NCI-H748 treated with DMSO at 0.1 percent for 48 hours (cell line): Measurements from ENCODE around the gene ZBTB16.

ENCODE experiments used
- DNase-seq: peaks from one replicate; lab custom pipeline; 2025; lab: John Stamatoyannopoulos, UW

The ZBTB16 gene

DNA sequence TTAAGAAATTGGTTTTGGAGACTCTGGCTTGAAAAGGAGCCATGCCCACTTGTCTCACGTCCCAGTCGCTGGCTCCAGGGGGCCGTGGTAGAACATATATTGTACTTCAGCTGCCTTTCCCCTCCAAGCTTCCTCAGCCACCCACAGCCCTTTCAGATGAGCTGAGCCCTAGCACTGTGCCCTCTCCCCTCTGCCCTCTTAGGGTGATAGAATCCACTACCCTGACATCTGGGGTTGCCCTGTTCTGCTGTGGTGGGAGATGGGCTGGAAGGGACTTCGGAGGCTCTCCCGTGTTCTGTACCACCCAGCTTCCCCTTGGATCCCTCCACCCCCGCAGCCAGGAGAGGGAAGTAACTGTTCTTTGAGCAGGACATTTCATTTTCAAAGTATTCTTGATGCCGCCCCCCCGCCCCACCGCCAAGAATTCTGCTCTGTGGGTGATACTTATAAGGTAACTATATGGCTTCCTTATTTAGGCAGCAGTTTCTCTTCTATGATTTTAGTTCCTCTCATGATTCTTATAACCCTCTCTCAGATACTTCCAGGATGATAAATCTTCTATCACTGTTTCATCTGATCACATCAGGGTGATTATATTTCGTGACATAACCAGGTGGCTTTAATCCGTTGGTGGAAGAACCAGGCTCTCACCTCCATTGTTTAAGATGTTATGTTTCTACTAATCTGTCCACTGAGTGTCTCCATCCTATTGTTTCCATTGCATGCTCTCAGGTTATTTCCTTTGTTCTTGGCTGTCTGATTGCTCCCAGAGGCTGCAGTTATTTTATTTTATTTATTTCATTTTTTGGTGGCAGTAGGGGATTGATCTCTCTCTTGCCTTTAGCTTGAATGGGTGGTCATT, 24.1 kb downstream of the ZBTB16 start:
- no peak for DNase-seq

DNA sequence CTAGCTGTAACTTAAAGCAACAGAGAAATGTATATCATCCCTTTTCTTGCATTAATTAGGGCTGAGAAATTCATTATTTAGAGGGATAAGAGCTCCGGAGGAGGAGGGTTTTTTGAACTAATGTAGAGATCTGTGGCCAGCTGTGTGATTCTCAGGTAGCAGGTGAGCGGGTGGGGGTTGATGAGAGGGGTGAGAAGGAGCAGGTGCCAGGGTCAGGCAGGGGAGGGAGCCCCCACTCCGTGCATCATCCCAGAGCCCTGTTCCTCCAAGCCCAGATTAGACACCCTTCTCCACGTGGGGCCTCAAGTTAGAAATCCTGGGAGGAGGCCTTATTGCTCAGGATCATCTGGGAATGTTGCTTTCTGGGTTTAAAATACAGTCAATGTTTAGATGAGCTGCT, 24.9 kb downstream of the ZBTB16 start:
- no peak for DNase-seq

DNA sequence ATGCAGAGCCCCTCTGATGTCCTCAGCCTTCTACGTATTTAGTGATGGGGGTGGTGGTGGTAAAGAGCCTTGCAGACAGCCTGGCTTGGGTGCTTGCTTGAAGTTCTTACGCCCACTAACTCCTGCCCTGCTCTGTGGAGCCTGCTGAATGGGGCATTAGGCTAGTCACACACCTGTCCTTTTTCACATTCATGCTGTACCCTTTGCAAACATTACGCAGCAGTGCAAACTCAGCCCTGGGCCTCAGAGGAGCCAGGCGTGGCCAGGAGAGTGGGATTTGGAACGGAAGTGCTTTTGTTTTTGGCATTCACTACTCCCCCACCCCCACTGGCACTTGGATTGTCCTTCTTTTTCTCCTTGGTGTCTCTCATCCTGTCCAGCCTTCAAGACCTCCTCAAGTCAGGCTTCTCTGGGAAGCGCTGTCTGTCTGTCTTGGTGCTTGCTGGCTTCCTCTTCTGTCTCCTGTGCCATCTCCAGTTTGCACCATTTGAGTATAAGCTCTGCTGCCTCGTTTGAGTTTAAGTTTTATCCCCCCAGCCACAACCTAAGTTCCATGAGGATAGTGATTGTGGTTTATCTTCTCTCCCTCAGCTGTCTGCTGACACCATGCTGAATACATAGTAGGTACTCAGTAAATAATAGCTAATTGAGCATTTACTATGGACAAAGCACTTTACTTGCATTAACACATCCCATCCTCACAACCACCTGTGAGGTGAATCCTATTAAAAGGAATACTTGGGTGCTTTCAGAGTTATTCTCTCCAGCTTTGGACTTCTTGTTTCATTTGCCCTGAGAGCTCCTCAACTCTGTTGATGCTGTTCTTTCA, 26.7 kb downstream of the ZBTB16 start:
- peak; percentile 77 for DNase-seq

DNA sequence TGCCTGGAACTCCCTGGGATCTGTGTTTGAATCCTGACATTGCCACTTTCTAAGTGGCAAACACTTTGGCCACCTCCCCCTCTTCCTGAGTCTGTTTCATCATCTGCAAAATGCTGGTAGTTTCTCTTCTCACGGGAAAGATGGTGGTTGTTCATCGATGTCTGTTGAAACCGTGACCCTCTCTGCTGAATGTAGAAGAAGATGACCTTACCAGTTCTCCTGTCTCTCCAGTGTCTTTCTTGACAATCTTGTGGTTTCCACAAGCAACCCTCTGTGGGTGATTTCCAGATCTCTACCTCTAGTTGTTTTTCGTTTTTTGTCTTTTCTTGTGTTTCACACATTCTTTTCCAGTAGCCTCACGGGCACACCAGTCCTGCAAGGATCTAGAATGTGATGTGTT, 27.5 kb downstream of the ZBTB16 start:
- no peak for DNase-seq

DNA sequence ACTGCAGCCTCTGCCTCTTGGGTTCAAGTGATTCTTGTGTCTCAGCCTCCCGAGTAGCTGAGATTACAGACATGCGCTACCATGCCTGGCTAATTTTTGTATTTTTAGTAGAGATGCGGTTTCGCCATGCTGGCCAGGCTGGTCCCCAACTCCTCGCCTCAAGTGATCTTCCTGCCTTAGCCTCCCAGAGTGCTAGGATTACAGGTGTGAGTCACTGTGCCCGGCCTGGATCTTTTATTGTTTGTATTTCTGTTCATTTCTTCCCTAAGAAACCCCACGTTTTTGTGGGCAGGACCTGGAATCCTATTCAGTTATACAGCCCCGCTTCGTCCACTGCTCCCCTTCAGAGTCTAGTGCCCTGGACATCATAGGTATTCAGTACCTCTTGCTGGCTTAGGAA, 28.7 kb downstream of the ZBTB16 start:
- no peak for DNase-seq

DNA sequence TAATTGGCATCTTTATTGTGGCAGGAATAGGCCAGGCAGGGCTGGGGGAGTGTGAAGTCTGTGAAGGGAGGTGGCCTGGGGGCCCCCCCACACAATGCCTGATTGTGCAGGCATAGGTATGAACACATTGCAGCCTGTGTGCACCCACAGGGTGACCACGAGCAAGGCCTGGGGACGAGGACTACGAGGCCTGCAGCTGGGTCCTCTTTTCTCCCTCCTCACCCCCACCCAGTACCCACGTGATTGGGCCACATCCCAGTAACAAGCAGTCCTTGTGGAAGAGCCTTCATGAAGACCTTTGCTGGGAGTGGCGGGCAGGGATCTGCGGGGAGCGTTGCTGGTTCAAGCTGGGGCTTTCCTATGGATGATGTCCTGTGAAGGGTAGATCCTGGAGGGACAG, 29.3 kb downstream of the ZBTB16 start:
- DNase-seq = no peak

DNA sequence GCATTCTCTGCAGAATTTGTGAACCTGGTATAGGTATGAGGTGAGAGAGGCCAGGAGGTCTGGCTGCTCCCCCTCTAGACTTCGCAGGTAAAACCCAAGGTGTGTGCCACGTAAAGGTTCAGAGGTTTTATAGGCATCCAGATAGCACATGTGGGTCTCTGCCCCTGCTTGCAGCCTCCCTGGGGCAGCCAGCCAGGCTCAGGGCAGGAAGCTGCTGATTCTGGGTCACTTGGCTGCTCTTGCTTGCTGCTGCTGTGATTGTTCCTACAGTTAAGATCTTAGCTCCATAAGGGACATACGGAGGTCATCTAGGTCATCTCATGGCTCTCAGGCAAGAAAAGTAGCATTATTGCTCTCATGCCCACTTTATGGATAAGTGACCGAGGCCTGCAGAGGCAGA, 30.2 kb downstream of the ZBTB16 start:
- DNase-seq = no peak

DNA sequence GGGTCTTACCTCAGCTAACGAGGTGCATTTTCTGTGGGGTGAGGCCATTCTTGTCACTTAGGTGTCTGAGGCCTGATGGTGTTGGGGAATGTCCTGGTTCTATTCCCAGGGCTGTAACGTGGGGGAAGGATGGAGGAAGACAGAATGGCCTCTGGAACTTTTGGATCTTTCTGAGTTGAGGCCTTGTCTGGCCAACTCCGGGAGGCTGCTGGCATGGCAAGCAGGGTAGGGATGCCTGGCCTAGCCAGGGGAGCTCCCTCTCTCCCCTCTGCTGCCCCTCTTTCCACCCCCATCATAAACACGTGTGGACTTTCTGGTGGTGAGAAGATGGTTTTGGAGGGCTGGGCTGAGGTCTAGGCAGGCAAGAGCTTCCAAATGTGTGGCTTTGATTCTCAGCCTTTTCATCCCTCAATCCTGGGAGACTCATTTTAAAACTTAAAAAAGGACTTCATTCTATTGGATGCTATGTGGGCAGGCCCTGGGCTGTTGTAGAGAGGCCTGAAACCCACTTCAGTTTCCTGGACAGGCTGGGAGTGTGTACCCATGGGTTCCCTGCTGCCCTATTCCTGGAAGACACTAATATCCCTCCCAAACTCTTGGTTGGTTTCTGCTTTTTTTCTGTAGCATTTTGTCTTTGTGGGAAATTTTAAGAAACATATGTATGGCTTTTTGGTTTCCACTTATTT, 30.9 kb downstream of the ZBTB16 start:
- DNase-seq = no peak

DNA sequence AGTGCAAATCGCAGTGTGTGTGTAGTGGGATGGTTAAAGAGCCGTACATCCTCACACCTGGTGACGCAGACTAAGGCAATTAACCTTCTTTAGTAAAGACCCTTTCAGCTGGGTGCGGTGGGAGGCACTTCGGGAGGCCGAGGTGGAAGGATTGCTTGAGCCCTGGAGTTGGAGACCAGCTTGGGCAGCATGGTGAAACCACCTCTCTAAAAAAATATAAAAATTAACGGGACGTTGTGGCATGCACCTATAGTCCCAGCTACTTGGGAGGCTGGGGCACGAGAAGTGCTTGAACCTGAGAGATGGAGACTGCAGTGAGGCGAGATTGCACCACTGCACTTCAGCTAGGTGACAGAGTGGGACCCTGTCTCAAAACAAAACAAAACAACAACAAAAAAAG, 31.5 kb downstream of the ZBTB16 start:
- no peak for DNase-seq

DNA sequence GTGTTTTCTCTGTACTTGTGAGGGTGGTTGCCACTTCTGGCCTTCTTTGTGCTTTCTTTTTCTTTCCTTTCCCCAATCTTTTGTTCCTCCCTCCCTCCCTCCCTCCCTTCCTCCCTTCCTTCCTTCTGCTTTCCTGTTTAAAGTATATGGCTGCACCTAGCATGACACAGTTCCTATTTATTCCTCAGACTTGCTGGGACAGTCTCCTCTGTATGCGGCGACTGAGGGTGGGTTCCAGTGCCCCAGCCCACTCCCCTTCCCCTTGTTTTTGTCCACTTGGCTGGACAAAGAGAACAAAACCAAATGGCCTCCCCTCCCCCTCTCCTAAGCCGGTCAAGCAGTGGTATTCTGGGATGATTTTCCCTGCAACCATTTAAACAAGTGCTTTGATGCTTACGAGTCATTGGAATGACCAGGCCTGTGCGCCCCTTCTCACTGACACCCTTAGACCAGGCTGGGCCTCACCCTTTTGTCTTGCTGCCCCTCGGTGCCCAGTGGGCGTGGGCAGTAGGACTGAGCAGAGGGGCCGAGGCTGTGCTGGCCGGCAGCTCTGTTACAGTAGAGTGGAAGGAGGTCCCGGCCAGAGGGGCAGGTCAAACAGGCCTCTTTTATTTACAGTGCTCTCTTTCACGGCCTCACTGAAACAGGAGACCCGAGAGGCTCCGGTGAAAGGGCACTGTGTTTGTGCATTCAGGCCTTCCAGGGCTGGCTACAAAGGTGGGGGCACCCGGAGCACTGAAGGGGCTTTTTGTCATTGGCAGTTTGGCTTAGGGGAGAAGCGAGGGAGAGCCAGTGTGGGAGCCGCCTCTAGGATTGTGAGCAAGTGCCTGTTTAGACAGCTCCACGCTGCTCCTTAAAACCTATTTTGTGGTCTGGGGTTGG, 32.2 kb downstream of the ZBTB16 start:
- DNase-seq = no peak

DNA sequence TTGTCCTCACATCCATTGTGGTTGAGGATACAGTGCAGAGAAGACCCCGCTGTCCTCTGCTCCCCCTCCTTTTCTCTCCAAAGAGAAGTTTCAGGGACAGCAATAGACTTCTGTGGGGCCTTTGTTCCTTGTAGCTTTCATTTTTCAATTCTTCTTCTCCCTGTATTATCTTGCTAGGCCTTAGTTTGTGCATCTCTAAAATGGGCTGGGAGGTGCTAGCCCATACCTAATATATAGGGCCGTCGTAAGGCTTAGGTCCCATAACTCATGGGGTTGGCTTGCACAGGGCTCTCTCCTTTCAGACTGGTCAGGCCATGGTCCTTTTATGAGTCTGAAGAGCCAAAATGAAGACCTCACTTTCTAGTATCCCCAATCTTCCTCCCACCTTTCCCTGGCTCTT, 33.0 kb downstream of the ZBTB16 start:
- no peak for DNase-seq

DNA sequence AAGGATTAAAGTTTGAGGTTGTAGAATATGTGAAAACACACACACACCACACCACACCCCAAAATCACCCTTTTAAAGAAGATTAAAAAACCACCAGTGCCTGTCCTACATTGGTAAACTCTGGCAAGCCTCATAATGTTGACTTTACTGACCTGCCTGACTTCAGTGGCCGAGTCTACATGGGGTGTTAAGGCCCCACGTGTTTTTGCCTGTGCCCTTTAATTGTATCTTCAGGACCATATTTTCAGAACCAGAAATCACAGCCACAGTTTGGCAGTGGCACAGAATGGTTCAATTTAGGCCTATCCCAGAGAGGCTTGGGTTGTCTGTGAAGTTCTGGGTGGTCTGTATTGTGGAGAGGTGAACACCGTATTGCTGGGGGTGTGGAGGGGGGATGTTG, 33.4 kb downstream of the ZBTB16 start:
- DNase-seq = no peak

DNA sequence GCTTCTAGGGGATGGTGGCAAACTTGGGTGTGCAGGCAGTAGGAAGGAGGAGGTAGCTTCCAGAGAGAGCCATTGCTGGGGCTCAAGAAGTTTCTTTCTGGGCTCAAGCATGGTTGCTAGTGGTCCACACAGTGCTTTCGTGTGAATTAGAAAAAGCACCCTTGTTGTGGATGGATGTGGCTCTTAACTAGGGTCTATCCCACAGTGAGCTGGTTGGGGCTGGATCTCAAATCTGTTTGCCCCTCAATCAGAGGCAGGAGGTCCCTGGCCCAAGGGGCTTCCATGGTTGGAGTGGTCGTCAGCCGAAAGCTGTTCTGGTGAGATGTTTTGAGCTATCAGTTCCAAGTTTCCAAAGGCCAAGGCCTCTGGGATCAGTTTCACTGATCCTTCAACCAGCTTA, 35.0 kb downstream of the ZBTB16 start:
- DNase-seq = no peak

DNA sequence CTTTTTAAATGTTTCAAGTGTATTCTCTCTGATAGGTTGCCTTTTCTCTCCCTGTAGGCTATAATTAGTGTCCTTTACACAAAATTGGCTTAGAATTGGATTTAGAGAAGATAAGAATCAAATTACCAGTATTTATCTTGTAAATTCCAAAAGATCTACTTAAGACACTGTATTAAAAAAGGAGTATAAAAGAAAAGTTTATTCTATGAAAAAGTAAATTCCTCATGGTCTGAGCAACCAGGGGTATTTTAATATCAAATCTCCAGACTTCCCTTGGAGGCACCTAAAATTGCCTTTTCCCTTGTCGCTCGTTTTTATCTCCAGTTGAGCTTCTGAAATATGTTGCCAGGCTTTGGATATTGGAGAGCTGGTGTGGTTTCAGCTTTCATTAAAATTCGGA, 36.4 kb downstream of the ZBTB16 start:
- no peak for DNase-seq

DNA sequence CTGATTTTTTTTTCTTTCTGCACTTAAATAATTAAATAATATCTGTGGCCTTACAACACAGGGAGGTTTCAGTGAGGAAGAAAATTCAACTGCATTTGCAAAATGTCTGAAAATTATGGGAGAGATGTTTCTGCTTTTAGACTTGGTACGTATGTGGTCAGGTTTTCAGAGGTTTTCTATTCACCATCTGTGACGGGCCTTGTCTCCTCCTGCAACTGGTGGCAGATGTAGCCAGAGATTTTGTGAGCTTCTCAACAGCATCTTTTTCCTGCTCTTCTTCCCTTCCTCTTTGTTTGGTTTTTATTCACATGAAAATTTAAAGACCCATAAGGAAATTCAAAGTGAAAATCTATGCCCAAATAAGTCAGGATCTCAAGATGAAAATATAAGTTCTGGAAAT, 38.3 kb downstream of the ZBTB16 start:
- no peak for DNase-seq

DNA sequence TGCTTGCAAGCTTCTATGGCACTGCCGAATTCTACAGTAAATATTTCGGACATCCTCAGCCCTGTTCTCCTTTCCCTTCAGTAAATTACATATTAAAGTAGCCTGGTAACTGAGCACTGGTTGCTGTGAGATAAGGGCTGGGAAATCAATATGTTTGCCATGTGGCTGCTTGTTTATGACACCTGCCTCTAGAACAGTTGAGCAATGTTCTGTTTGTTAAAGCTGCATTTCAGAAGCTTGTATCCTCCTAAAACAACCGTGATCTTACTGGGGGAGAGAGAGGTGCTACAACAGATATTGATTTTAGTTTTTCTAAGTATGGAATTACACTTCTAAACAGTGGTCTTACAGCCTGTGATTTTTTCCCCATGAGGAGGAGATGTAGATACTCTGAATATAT, 39.4 kb downstream of the ZBTB16 start:
- DNase-seq = no peak

DNA sequence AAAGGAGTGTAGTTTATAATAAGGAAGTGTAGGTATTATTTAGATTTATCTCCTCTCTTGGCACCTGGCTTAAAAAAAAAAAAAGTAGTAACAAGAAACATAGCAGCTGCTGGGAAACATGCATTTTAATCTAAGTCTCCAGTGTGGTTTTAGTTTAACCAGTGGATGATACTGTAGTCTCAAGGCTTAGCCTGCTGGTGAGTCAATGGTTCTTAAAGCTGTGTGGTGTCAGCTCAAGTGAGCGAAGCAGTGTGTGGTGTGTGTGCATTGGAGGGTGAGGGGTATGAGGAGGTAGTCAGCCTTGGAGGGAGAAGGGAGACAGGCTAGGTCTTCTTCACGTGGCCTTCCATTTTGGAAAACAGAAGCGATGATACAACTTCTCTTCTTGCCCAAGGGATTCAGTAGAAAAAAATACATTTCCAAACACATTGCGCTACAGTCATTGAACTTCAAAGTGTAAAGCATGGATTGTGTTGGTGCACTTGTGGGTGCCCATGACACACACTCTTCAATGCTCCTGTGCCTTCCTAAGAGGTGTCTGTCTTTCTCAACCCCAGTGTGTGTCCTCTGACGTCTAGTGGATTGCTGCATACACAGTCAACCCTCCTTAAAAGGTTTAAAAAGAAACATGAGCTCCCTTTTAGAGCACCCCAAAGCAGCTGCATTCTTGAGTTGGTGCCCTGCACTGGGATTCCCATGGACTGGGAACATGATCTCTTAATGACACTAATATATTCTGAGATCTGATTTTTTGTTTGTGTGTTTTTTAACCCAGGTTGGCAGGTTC, 40.1 kb downstream of the ZBTB16 start:
- DNase-seq = no peak

DNA sequence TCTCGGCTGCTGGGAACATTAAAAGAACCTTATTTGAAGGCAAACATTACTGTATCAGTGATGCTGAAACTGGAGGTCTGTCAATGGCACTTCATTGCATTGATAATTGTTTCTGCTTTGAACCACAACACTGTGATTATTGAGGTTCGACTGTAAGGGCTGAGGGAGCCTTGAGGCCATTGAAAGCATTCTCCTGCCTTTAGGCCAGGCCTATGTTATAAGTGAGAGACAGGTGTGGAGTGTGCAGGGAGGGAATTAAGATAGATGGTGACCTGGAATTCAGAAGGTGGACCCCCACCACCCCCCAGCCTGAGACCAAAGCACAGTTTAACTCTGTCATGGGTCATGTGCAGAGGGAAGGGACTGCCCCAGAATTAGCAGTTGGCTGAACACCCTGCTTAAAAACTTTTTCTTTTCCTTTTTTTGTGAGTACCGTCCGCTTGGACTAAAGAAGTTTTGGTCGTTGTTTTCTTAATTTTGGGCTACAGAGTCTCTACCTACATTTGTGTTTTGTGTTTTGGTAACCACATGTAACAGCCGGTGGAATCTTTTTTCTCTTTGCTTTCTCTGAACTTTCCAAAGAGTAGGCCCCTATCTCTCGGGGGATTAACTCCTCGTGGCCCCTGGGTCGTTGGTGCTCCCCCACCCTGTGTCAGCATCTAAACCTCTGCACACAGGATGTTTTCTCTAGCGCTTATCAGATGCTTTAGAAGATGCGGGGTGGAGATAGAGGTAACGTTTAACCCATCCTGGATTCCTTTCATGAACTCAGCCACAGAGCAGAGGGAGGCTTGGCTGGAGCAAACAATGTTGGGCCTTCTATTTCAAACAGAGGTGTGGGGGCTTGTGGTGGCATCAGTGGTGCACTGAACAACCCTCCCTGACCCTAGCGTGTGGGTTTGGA, 43.7 kb downstream of the ZBTB16 start:
- DNase-seq = no peak

DNA sequence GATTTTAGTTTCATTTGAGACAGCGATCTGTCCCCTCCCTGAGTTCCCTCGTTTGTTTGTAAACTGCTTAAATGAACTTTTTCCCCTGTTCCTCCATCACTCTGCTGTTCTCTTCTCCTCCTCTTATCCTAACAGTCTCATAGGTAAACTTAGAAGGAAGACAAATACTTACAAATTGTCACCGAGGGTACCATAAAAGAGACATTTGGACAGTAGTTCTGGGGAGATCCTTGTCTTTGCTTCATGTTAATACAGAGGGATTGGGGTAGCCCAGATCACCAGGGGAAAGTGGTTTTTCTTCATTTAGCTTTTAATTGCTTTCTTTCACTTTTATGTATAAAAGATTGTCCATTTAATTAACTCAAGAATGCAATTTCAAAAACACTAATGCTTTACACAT, 46.1 kb downstream of the ZBTB16 start:
- DNase-seq = no peak

DNA sequence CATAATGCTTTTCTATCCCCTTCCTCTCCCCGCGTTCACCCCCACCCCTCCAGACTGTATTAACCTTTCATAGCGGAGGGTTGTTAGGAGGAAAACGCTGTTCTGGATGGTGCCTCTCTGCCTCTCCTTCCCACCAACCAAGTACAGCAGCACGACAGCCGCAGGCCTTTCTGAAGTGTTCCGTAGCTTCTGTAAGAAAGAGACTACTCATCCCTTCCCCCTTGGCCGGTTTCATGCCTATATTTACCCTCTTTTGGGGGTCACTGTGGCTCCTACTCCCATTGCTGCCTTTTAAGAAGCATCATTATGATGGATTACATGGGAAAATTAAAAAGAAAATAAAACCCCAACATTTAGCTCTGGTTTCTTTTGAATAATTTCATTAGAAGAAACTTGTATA, 46.5 kb downstream of the ZBTB16 start:
- DNase-seq = no peak
